K562 (cell line): ENCODE results near the gene PIH1D1. TPM values are rescaled to one million over a fixed set of nuclear protein-coding genes. Genes with fewer than 3 reads are reported as not detected.

Experiments
- BRCA1 ChIP-seq, 2 experiments: fragments of 450-650 bp in 1 of 2; sonication (generic) in 1 of 2; formaldehyde crosslinking in 1 of 2; IDR thresholded peaks; 2 replicates each; pipeline versions ENCODE4 v1.5.0 to v1.6.1; 2017 to 2020; ENCODE audit warnings: mild to moderate bottlenecking in 1 of 2, missing genetic modification reagents in 1 of 2
- BRD4 ChIP-seq: fragments of 200-600 bp; sonication (generic); IDR thresholded peaks from 2 replicates; pipeline ENCODE4 v1.6.1; 2017; ENCODE audit warnings: inconsistent platforms
- CBFB ChIP-seq: sonication (generic); formaldehyde crosslinking; IDR thresholded peaks from 2 replicates; pipeline ENCODE4 v1.4.0; 2020; ENCODE audit warnings: mild to moderate bottlenecking, missing genetic modification reagents
- CREM ChIP-seq: IDR thresholded peaks from 2 replicates; pipeline ENCODE4 v1.6.1; 2014; ENCODE audit warnings: antibody characterized with exemption, low read depth
- ELK3 ChIP-seq: fragments of 450-650 bp; formaldehyde crosslinking; IDR thresholded peaks from 2 replicates; pipeline ENCODE4 v1.4.0; 2020; ENCODE audit warnings: mild to moderate bottlenecking
- MAX ChIP-seq: sonication (generic); formaldehyde crosslinking; IDR thresholded peaks from 2 replicates; pipeline ENCODE4 v1.9.0; 2022; ENCODE audit warnings: mild to moderate bottlenecking, missing genetic modification reagents
- NR0B1 ChIP-seq: fragments of 450-650 bp; IDR thresholded peaks from one replicate; pipeline ENCODE4 v1.6.1; 2018; ENCODE audit warnings: mild to moderate bottlenecking, moderate library complexity; ENCODE audit not compliant: partially characterized antibody
- PBX2 ChIP-seq, 2 experiments: IDR thresholded peaks in 1 of 2; conservative IDR thresholded peaks in 1 of 2; 2 replicates each; pipeline ENCODE4 v1.6.1; 2016; ENCODE audit warnings: low read depth in 2 of 2, mild to moderate bottlenecking in 1 of 2, missing compliant biosample characterization in 1 of 2, missing genetic modification characterization in 1 of 2, moderate library complexity in 1 of 2
- PHB ChIP-seq: fragments of 250-450 bp; sonication (Bioruptor Pico); IDR thresholded peaks from 2 replicates; pipeline ENCODE4 v1.5.0; 2021
- PHF20 ChIP-seq: fragments of 450-650 bp; IDR thresholded peaks from 2 replicates; pipeline ENCODE4 v1.6.1; 2018; ENCODE audit not compliant: partially characterized antibody
- SNRNP70 ChIP-seq: fragments of 200-400 bp; formaldehyde crosslinking; optimal IDR thresholded peaks from 2 replicates; pipeline ENCODE3; 2017; ENCODE audit warnings: low read depth, low read length
- TAF15 ChIP-seq: fragments of 200-400 bp; formaldehyde crosslinking; IDR thresholded peaks from 2 replicates; pipeline ENCODE4 v1.6.1; 2017; ENCODE audit warnings: mild to moderate bottlenecking, low read depth, low read length, moderate library complexity
- TEAD2 ChIP-seq: fragments of 450-650 bp; IDR thresholded peaks from 2 replicates; pipeline ENCODE4 v1.6.1; 2016; ENCODE audit warnings: missing genetic modification characterization, control low read depth, missing compliant biosample characterization
- ZBTB5 ChIP-seq: fragments of 450-650 bp; IDR thresholded peaks from 2 replicates; pipeline ENCODE4 v1.6.1; 2017; ENCODE audit warnings: antibody characterized with exemption
- ZFPM2 ChIP-seq: fragments of 250-450 bp; sonication (Bioruptor Pico); IDR thresholded peaks from 2 replicates; pipeline ENCODE4 v1.5.1; 2022; ENCODE audit warnings: mild to moderate bottlenecking
- ZNF354B ChIP-seq: fragments of 250-450 bp; sonication (Bioruptor Pico); IDR thresholded peaks from 2 replicates; pipeline ENCODE4 v1.4.0; 2020
- ZNF740 ChIP-seq, 3 experiments: fragments of 200-800 bp in 1 of 3; sonication (Bioruptor generic) in 1 of 3; sonication (generic) in 1 of 3; formaldehyde crosslinking in 1 of 3; IDR thresholded peaks; 2 replicates each; pipeline versions ENCODE4 v1.6.1 to v1.8.0; 2016 to 2022; ENCODE audit warnings: mild to moderate bottlenecking in 2 of 3, missing compliant biosample characterization in 2 of 3, missing genetic modification characterization in 2 of 3, missing genetic modification reagents in 1 of 3
- ZNF76 ChIP-seq: fragments of 250-450 bp; sonication (Bioruptor Pico); IDR thresholded peaks from 2 replicates; pipeline ENCODE4 v1.4.0; 2020; ENCODE audit warnings: mild to moderate bottlenecking, moderate library complexity, borderline replicate concordance
- polyA plus RNA-seq, 8 experiments: library from polyadenylated mRNA; depleted of rRNA in 4 of 8; stranded (reverse) in 5 of 8; unstranded in 3 of 8; fragments of >200 nt; fragmentation: Nextera tagmentation in 2 of 8; fragmentation: Illumina TruSeq in 1 of 8; extraction: Ambion mirVana in 2 of 8; extraction: Trizol in 1 of 8; gene quantifications; 2 replicates each; pipeline versions ENCODE4 v1.2.1 to v1.2.3, GENCODE V29; 2011 to 2014; ENCODE audit warnings: inconsistent platforms in 1 of 8, missing spikeins in 1 of 8
- total RNA-seq, 7 experiments: library from RNA; depleted of rRNA in 6 of 7; stranded (reverse); fragments of >200 nt in 6 of 7; fragmentation: Illumina TruSeq in 2 of 7; extraction: Trizol in 2 of 7; gene quantifications; 2 replicates each; pipeline versions ENCODE4 v1.2.1 to v1.2.3, GENCODE V29; 2011 to 2021; ENCODE audit warnings: low replicate concordance in 1 of 7

The PIH1D1 gene
- total and polyA plus RNA-seq, 9 of the 15 experiments (the other 6 are each of a cell fraction or from before 2014, with no cell fraction given) = 26.5 to 224 (median 137) TPM

GRCh38 chr19:49497047-49497788 lies 45.6 kb upstream of the PIH1D1 start (continued):
- TF ChIP-seq ZNF740 (CRISPR knock-in tag; IDR thresholded peaks at IDR 0.05) = no peak
- no peak for TF ChIP-seq ZNF740 (tag; IDR thresholded peaks at IDR 0.05)
- no peak for TF ChIP-seq TEAD2 (tag)
- no peak for TF ChIP-seq PHF20
- no peak for TF ChIP-seq NR0B1
- TF ChIP-seq TAF15 = no peak
- no peak for TF ChIP-seq BRD4
- no peak for TF ChIP-seq ZFPM2
- no peak for TF ChIP-seq ZNF76
- TF ChIP-seq PHB (CRISPR knock-in tag) = 0 out of 2 replicates have a peak, but pooled peaks have one; percentile 31
- TF ChIP-seq SNRNP70 = no peak
- no peak for TF ChIP-seq CBFB (CRISPR knock-in tag)
- TF ChIP-seq PBX2 (CRISPR knock-in tag; IDR thresholded peaks at IDR 0.05; ENCODE audit: low read depth) = no peak
- TF ChIP-seq PBX2 (tag; conservative IDR thresholded peaks at IDR 0.05; ENCODE audit: low read depth) = no peak
- peak; percentile 88 for TF ChIP-seq MAX (CRISPR knock-in tag)
- TF ChIP-seq ELK3 = no peak
- TF ChIP-seq CREM = peak; percentile 74
- TF ChIP-seq BRCA1 (IDR thresholded peaks at IDR 0.05) = no peak
- no peak for TF ChIP-seq BRCA1 (CRISPR knock-in tag; IDR thresholded peaks at IDR 0.05)
- no peak for TF ChIP-seq ZBTB5
- TF ChIP-seq ZNF354B (CRISPR knock-in tag) = no peak
